Measurements from ENCODE around the gene SUDS3. TPM values are rescaled to one million over a fixed set of nuclear protein-coding genes. Genes with fewer than 3 reads are reported as not detected.

The SUDS3 gene
- total and polyA plus RNA-seq, 4 donors = 6.7 to 22.8 (median 12.3) TPM

DNA sequence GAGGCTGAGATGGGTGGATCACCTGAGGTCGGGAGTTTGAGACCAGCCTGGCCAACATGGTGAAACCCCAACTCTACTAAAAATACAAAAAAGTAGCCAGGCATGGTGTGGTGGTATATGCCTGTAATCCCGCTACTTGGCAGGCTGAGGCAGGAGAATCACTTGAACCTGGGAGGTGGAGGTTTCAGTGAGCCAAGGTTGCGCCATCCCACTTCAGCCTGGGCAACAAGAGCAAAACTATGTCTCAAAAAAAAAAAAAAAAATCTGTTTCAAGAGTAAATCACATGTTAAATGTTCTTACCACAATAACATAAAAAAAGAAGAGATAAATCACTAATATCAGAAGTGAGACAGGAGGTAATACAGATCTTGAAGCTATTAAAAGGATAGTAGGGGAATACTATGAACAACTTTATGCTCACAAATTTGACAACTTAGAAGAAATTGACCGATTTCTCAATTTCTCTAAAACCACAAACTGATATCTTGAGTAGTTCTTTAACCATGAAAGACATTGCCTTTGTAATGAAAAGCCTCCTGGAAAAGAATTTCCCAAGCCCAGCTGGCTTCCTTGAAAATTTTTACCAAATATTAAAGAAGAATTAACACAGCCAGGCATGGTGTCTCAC is 41.3 kb upstream of the SUDS3 start:
- no peak overlapping the region for H3K27ac ChIP-seq (ENCODE audit: low read depth in 1 of 2, low read length in 2 of 2)
- H3K4me3 ChIP-seq (ENCODE audit: low read depth in 1 of 3, low read length in 3 of 3) = no peak overlapping the region
- WGBS = 90% methylated on average over 4 of the region's 4 CpGs
- H3K27me3 ChIP-seq (ENCODE audit: control insufficient read depth in 4 of 4, insufficient read depth in 4 of 4, low read length in 3 of 4) = no peaks in the 10 kb centered on the region
- DNase-seq (ENCODE audit: low spot score) = no peak
- H3K36me3 ChIP-seq (ENCODE audit: control insufficient read depth in 4 of 4, insufficient read depth in 3 of 4, low read depth in 1 of 4, low read length in 3 of 4) = no peaks in the 10 kb centered on the region
- peaks cover 0 to 1% (median 0%) of the 10 kb centered on the region in 4 donors for H3K4me1 ChIP-seq (ENCODE audit: control insufficient read depth in 4 of 4, insufficient read depth in 4 of 4, low read length in 3 of 4)
- TF ChIP-seq SP1 (IDR thresholded peaks at IDR 0.05) = no peak
- TF ChIP-seq JUND (IDR thresholded peaks at IDR 0.05) = no peak
- TF ChIP-seq, protein P1, sequence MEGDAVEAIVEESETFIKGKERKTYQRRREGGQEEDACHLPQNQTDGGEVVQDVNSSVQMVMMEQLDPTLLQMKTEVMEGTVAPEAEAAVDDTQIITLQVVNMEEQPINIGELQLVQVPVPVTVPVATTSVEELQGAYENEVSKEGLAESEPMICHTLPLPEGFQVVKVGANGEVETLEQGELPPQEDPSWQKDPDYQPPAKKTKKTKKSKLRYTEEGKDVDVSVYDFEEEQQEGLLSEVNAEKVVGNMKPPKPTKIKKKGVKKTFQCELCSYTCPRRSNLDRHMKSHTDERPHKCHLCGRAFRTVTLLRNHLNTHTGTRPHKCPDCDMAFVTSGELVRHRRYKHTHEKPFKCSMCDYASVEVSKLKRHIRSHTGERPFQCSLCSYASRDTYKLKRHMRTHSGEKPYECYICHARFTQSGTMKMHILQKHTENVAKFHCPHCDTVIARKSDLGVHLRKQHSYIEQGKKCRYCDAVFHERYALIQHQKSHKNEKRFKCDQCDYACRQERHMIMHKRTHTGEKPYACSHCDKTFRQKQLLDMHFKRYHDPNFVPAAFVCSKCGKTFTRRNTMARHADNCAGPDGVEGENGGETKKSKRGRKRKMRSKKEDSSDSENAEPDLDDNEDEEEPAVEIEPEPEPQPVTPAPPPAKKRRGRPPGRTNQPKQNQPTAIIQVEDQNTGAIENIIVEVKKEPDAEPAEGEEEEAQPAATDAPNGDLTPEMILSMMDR (IDR thresholded peaks at IDR 0.05; ENCODE audit: low read depth, low read length, missing input control) = no peak
- TF ChIP-seq, protein P2, sequence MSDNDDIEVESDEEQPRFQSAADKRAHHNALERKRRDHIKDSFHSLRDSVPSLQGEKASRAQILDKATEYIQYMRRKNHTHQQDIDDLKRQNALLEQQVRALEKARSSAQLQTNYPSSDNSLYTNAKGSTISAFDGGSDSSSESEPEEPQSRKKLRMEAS (IDR thresholded peaks at IDR 0.05) = no peak
- TF ChIP-seq HNF4A (conservative IDR thresholded peaks at IDR 0.05) = no peak
- no peak for TF ChIP-seq HNF4G (IDR thresholded peaks at IDR 0.05)
- TF ChIP-seq GABPA (IDR thresholded peaks at IDR 0.05 in 1 of 2, conservative IDR thresholded peaks at IDR 0.05 in 1 of 2) = no peak
- no peak overlapping the region for H3K9ac ChIP-seq (ENCODE audit: low read depth in 1 of 2, low read length in 2 of 2)
- H3K9me3 ChIP-seq (ENCODE audit: control insufficient read depth in 4 of 4, low read length in 3 of 4) = no peaks in the 10 kb centered on the region

DNA sequence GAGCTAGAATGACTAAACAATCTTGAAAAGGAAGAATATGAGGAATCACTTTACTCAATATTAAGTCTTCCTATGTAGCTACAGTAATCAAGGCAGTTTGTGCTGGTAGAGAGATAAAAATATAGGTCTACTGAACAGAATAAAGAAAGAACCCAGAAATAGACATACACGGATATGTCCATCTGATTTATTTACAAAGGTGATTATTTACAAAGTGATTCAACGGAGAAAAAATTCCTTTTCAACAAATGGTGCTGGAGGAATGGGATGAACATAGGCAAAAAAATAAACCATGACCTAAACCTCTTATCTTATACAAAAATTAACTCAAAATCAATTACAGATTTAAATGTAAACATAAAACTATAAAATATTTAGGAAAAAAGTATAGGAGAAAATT is 40.2 kb upstream of the SUDS3 start:
- H3K27me3 ChIP-seq (ENCODE audit: control insufficient read depth in 4 of 4, insufficient read depth in 4 of 4, low read length in 3 of 4) = no peaks in the 10 kb centered on the region
- H3K9ac ChIP-seq (ENCODE audit: low read depth in 1 of 2, low read length in 2 of 2) = no peak overlapping the region
- H3K36me3 ChIP-seq (ENCODE audit: control insufficient read depth in 4 of 4, insufficient read depth in 3 of 4, low read depth in 1 of 4, low read length in 3 of 4) = no peaks in the 10 kb centered on the region
- peaks cover 0 to 1% (median 0%) of the 10 kb centered on the region in 4 donors for H3K4me1 ChIP-seq (ENCODE audit: control insufficient read depth in 4 of 4, insufficient read depth in 4 of 4, low read length in 3 of 4)
- no peak for DNase-seq (ENCODE audit: low spot score)
- H3K9me3 ChIP-seq (ENCODE audit: control insufficient read depth in 4 of 4, low read length in 3 of 4) = no peaks in the 10 kb centered on the region
- WGBS = 66% methylated on average over 2 of the region's 2 CpGs
- no peak overlapping the region for H3K4me3 ChIP-seq (ENCODE audit: low read depth in 1 of 3, low read length in 3 of 3)
- TF ChIP-seq TAF1 (conservative IDR thresholded peaks at IDR 0.05) (no peak), HNF4G (IDR thresholded peaks at IDR 0.05) (no peak), RXRA (IDR thresholded peaks at IDR 0.05) (no peak), GABPA (IDR thresholded peaks at IDR 0.05 in 1 of 2, conservative IDR thresholded peaks at IDR 0.05 in 1 of 2) (no peak), FOXA2 (IDR thresholded peaks at IDR 0.05) (no peak), FOXA1 (IDR thresholded peaks at IDR 0.05) (no peak)
- TF ChIP-seq, protein P2 (IDR thresholded peaks at IDR 0.05) = no peak
- TF ChIP-seq, protein P3, sequence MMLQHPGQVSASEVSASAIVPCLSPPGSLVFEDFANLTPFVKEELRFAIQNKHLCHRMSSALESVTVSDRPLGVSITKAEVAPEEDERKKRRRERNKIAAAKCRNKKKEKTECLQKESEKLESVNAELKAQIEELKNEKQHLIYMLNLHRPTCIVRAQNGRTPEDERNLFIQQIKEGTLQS (IDR thresholded peaks at IDR 0.05) = no peak
- H3K27ac ChIP-seq (ENCODE audit: low read depth in 1 of 2, low read length in 2 of 2) = no peak overlapping the region

DNA sequence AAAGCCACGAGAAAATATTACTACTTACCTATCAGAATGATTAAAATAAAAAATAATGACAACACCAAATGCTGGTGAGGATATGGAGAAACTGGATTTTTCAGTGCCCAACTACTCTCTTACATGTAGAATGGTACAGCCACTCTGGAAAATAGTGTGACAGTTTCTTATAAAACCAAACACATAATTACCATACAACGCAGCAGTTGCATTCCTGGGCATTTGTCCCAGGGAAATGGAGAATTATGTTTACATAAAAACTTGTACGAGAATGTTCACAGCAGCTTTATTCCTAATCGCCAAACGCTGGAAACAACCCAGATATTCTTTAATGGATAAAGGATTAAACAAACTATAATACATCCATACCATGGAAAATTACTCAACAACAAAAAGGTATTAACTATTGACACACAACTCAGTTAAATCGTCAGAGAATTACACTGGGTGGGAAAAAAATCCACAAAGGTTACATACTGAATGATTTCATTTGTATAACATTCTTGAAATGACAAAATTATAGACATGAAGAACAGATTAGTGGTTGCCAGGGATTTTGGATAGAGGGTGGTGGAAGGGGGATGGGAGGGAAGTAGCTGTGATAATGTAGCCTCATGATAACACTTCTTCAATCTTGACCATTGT is 39.0 kb upstream of the SUDS3 start:
- Histone ChIP-seq H3K4me3 (ENCODE audit: low read depth in 1 of 3, low read length in 3 of 3) (no peak overlapping the region), H3K27ac (ENCODE audit: low read depth in 1 of 2, low read length in 2 of 2) (no peak overlapping the region), H3K9me3 (ENCODE audit: control insufficient read depth in 4 of 4, low read length in 3 of 4) (no peaks in the 10 kb centered on the region), H3K36me3 (ENCODE audit: control insufficient read depth in 4 of 4, insufficient read depth in 3 of 4, low read depth in 1 of 4, low read length in 3 of 4) (no peaks in the 10 kb centered on the region), H3K9ac (ENCODE audit: low read depth in 1 of 2, low read length in 2 of 2) (no peak overlapping the region), H3K27me3 (ENCODE audit: control insufficient read depth in 4 of 4, insufficient read depth in 4 of 4, low read length in 3 of 4) (no peaks in the 10 kb centered on the region), H3K4me1 (ENCODE audit: control insufficient read depth in 4 of 4, insufficient read depth in 4 of 4, low read length in 3 of 4) (peaks cover 0 to 1% (median 0%) of the 10 kb centered on the region in 4 donors)
- TF ChIP-seq SP1 (IDR thresholded peaks at IDR 0.05) (no peak), HNF4G (IDR thresholded peaks at IDR 0.05) (no peak)
- DNase-seq (ENCODE audit: low spot score) = no peak
- 81% methylated on average over 6 of the region's 6 CpGs for WGBS
